ENCODE results near the gene LRRC73.

DNA sequence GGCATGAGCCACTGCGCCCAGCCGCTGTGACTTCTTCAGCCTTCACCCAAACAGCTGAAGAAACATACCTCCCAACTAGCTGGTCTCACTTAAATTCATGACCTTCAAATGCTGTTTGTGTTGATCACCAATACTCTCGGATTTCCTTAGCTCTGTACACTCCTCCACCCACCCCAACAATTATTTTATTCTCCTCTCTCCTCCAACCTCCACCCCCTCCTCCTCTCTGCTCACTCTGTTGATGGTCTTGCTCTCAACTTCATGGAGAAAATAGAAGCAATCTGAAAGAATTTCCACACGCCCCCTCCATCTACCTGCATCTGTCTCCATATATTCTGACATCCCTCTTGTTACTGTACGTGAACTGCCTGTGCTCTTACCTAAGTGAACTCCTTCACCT lies 48.2 kb downstream of the LRRC73 start:
- TF ChIP-seq, protein P1, sequence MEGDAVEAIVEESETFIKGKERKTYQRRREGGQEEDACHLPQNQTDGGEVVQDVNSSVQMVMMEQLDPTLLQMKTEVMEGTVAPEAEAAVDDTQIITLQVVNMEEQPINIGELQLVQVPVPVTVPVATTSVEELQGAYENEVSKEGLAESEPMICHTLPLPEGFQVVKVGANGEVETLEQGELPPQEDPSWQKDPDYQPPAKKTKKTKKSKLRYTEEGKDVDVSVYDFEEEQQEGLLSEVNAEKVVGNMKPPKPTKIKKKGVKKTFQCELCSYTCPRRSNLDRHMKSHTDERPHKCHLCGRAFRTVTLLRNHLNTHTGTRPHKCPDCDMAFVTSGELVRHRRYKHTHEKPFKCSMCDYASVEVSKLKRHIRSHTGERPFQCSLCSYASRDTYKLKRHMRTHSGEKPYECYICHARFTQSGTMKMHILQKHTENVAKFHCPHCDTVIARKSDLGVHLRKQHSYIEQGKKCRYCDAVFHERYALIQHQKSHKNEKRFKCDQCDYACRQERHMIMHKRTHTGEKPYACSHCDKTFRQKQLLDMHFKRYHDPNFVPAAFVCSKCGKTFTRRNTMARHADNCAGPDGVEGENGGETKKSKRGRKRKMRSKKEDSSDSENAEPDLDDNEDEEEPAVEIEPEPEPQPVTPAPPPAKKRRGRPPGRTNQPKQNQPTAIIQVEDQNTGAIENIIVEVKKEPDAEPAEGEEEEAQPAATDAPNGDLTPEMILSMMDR (conservative IDR thresholded peaks at IDR 0.05; ENCODE audit: low read depth, low read length) = no peak
- no peak for TF ChIP-seq EZH2 (IDR thresholded peaks at IDR 0.05; ENCODE audit: borderline replicate concordance, low read depth, low read length, poor library complexity, severe bottlenecking)

Data from A673 (cell line).